NCI-H1436 (cell line): ENCODE data around the gene MTHFS.
A peak's percentile ranks its signal among the peaks of the same experiment; 100 is the strongest.

Source experiments
- DNase-seq: peaks from one replicate; lab custom pipeline; 2025; lab: John Stamatoyannopoulos, UW

MTHFS gene

GRCh38 chr15:79875213-79875612 lies 21.6 kb downstream of the MTHFS start:
- DNase-seq, result no peak

DNA sequence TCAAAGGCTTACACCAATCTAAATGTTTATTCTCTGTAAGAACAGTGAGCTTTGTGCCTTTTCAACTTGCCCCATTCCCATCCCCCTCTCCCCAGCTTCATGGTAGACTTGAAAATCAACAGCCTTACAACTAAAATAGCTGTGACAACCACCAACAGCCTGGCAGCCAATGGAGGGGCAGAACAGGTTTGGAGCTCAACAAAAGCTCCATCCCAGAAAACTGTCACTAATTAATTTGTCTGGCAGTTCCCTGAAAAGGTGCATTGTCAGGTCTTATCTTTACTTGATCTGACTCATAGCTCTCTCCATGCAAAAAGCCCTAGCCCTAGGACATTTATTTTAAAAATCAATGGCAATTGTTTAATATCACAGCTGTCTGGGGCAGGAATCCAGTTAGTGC lies 22.6 kb downstream of the MTHFS start:
- DNase-seq, result no peak

- DNase-seq, result no peak
Observed at GRCh38 chr15:79872358-79873017, 24.3 kb downstream of the MTHFS start.

- no peak for DNase-seq
Observed at GRCh38 chr15:79868554-79868953, 28.3 kb downstream of the MTHFS start.

DNA sequence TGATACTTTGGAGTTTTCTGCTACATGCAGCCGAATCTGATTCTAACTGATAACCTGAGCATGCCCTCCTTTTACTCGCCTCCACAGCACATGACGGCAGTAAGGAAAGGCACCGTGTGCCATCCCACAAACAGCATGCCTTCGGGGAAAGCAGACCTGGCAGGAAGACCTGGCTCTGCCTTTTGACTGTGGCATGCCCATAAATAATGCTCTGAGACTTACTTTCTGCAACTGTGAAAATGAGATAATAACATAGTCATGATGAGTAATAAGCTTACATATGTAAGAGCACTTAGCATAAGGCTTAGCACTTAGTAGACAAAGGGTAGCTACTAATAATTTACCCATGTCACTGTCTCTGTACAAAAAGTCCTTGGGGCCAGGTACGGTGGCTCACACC lies 32.9 kb downstream of the MTHFS start:
- no peak for DNase-seq

GRCh38 chr15:79862191-79862590 lies 34.6 kb downstream of the MTHFS start:
- DNase-seq, result no peak

DNA sequence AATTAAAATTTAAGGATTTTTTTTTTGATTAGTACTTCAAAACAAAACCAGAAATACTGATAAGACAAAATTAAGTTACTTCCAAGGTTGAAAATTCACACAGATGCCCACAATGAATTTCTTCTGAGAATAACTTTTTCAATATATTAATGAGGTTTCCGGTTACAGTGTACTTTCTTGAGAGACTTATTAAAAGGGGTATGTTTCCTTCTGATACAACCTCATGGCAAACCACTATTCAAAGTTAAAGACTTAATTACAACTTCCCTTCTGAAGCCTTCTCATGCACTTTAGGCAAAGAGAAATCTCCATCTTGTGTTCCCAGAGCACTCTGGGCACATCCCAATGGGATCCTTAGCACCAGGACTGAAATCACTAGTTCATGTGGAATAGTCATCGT lies 36.2 kb downstream of the MTHFS start:
- DNase-seq, result no peak

DNA sequence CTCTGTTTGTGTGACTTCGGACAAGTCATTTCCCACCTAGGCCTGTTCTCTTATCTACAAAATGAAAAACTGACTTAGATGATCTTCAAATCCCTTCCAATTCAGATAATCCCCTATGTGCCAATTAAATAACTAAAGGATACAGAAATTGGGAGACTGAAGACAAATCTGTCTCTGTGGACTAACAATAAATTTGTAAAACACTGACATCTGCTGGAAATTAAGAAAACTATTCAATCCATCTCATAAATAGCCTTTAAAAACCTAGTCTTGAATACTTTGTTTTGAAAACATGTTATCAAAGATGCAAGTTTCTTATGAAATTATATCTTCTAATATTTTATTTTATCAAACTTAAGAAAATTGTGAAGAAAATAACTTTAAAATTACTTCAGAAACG lies 38.3 kb downstream of the MTHFS start:
- DNase-seq, result no peak

DNA sequence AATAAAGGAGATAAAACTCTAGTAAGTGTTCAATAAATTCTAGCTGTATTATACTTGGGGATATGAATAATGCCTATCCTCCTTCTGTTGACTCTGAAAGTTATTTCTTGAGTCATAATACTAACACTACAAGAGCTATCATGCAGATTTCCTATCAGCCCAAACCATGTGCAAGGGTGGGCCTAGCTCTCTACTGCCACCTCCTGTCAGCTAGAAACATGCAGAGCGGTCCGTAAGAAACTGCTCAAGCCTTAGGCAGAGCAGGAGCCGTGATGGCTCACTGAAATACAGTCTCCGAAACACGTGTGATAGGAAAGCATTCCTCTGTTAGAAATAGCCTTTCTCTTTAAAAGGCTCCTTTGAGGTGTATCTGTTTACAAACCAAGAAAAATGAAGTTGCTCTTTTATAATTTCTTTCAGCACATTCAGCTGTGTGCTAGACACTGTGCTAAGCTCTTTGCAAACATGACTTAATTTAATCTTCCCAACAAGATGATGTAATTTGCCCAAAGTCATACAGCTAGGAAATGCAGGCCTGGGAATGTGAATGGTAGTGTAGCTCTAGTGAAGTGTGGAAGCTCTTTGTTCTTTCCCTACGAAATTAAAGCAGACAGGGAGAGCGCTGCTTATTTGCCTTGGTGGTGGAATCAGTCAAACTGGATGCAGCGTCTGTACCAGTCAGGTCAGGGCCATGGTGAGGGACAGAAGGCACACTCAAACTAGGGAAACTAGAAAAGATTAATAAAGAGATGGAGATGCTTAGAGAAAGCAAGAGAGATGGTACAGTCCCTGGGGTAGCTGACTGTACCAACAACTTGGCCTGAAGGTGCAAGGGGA lies 43.1 kb downstream of the MTHFS start:
- DNase-seq, result peak; percentile 37

- DNase-seq, result no peak
Observed at GRCh38 chr15:79849789-79850188, 47.0 kb downstream of the MTHFS start.

- DNase-seq, result no peak
Observed at GRCh38 chr15:79846539-79846938, 50.3 kb downstream of the MTHFS start.

DNA sequence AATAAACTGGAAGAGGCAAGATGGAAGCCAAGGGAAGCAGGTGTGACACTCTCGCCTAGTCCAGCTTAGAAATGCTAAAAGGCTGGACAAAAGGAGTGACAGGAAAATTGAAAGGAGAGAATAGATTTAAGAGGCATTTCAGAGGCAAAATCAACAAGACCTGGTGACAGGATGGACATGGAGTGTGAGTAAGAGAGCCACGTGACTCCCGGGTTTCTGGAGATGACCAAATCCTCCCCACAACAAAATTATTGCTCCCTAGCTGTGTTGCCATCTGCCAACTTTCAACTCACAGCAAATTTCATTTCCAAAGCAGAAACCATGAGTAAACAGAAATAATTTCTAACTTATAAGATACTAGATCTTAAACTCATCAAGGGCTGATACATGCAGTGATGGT lies 52.6 kb downstream of the MTHFS start:
- DNase-seq, result no peak

DNA sequence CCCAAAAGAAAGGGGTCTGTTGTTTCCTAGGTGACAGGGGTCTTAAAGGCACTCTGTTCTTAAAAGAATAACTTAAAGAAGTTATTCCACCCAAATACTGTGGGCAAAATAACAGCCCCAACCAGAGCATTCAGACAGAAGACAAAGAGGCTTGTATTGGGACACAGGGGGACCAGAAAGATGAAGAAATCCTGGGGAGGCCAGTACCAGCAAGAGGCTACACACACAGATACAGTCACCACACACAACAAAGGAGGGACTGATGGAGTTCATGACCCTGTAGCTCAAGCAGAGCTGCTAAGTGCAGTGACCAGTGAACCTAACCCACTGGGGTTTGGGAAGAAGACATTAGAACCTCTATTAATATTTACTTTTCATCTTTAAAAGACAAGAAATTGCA lies 59.0 kb downstream of the MTHFS start:
- DNase-seq, result no peak

DNA sequence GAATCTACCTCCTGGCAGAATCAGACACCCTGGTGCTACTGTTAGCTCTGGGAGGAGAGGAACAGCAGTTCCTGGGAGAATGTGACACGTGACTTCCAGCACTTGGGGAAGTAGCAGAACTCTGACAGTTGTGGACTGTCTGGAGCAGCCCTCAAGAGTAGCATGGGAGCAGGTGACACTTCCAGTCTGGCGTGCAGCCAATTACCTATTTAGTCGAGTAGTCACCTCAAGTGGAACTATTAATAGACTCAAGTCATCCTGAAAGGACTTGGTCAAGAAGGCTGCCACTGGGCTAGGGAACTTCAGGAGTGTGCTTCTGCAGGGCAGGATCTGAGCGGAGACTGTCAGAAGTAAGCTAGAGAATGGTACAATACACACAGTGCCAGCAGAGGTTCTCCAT lies 62.3 kb downstream of the MTHFS start:
- DNase-seq, result peak; percentile 5

GRCh38 chr15:79832367-79833120 lies 64.3 kb downstream of the MTHFS start:
- no peak for DNase-seq

DNA sequence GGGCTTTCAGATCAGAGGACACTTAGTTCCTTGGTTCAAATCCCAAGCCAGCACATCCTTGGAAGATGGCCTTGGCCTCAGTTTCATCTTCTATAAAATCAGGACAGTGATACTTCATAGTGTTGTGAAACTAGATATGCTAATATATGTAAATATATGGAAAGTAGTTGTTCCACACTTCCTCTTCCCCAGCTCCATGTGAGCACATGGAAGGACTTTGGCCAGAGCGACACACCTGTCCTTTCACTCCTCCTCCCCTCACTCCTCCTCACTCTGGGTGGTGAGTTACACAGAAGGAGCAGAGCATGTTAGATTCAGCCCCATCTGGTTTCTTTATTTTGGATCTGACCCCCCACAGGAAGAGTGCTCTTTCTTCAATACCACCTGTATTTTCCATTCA lies 65.2 kb downstream of the MTHFS start:
- DNase-seq, result no peak

- DNase-seq, result no peak
Observed at GRCh38 chr15:79829950-79830349, 66.9 kb downstream of the MTHFS start.

DNA sequence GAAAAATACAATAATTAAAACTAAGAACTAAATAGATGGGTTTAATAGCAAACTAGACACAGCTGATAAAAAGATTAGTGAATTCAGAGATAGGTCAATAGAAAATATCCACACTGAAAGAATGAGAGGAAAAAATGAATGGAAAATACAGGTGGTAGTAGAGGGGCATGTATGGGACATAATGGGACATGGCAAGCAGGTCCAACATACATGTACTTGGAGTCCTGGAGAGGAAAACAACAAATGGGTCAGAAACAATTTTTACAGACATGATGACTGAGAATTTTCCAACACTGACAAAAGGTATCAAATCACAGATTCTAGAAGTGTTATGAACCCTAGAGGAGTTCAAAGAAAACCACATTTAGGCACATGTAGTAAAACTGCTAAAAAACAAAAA lies 68.4 kb downstream of the MTHFS start:
- no peak for DNase-seq

GRCh38 chr15:79826800-79827199 lies 70.0 kb downstream of the MTHFS start:
- no peak for DNase-seq

GRCh38 chr15:79824136-79824701 lies 72.6 kb downstream of the MTHFS start:
- no peak for DNase-seq

GRCh38 chr15:79820820-79821219 lies 76.0 kb downstream of the MTHFS start:
- DNase-seq, result no peak

DNA sequence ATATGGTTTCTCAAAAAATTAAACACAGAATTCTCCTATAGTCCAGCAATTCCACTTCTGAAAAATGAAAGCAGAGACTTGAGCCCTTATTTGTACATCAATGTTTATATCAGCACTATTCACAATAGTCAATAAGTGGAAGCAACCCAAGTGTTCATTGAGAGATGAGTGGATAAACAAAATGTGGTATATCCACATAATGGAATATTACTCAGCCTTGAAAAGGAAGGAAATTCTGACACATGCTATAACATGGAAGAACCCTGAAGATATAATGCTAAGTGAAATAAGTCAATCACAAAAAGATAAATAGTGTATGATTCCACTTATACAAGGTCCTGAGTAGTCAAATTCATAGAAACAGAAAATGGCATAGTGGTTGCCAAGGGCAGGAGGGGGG lies 76.6 kb downstream of the MTHFS start:
- DNase-seq, result no peak

- no peak for DNase-seq
Observed at GRCh38 chr15:79816571-79816970, 80.2 kb downstream of the MTHFS start.
